Cardiac muscle cell (in vitro differentiated cells and primary cell): ENCODE results near the gene ZBTB40. TPM values are rescaled to one million over a fixed set of nuclear protein-coding genes. Genes with fewer than 3 reads are reported as not detected.

ENCODE experiments used
- DNase-seq, 2 donors: peaks; one replicate each; pipeline versions ENCODE4 v3.0.0 to v3.0.0-alpha.2; 2010 to 2017; ENCODE audit warnings: low read depth in 1 of 2, low spot score in 1 of 2
- H3K27ac ChIP-seq: fragments of 200-600 bp; sonication (generic); 2 replicates; pipeline ENCODE4 v1.5.1; 2016
- H3K27me3 ChIP-seq: fragments of 200-600 bp; sonication (generic); 2 replicates; pipeline ENCODE4 v1.6.0; 2016; ENCODE audit warnings: control low read depth
- H3K36me3 ChIP-seq: fragments of 200-600 bp; sonication (generic); 2 replicates; pipeline ENCODE4 v1.5.1; 2016; ENCODE audit warnings: control low read depth
- H3K4me1 ChIP-seq: fragments of 200-600 bp; sonication (generic); 2 replicates; pipeline ENCODE4 v1.8.1; 2017; ENCODE audit warnings: low read depth, mild to moderate bottlenecking, mixed run types
- H3K4me3 ChIP-seq: fragments of 200-600 bp; sonication (generic); 2 replicates; pipeline ENCODE4 v1.5.1; 2016; ENCODE audit warnings: mild to moderate bottlenecking
- H3K9me3 ChIP-seq: fragments of 200-600 bp; sonication (generic); 2 replicates; pipeline ENCODE4 v1.5.1; 2017; ENCODE audit warnings: low read depth, mild to moderate bottlenecking, control low read depth
- CTCF ChIP-seq: IDR thresholded peaks from 2 replicates; pipeline ENCODE4 v1.5.1; 2012; ENCODE audit warnings: low read depth, mild to moderate bottlenecking, low read length
- polyA plus RNA-seq: library from polyadenylated mRNA; unstranded; fragments of >200 nt; fragmentation: Nextera tagmentation; extraction: Ambion mirVana; gene quantifications from 2 replicates; pipeline ENCODE4 v1.2.1, GENCODE V29; 2016
- total RNA-seq: library from RNA; depleted of rRNA; stranded (reverse); fragments of >200 nt; gene quantifications from 2 replicates; pipeline ENCODE4 v1.2.3, GENCODE V29; 2016

The ZBTB40 gene
- total and polyA plus RNA-seq, 2 experiments from 2014 or later, result 8.3 to 18.1 TPM

GRCh38 chr1:22476566-22476965 lies 24.9 kb downstream of the ZBTB40 start:
- no peak overlapping the region for H3K27ac ChIP-seq
- no peak for TF ChIP-seq CTCF
- peaks cover 26% of the 10 kb centered on the region for H3K4me1 ChIP-seq
- no peaks in the 10 kb centered on the region for H3K27me3 ChIP-seq
- no peaks in the 10 kb centered on the region for H3K36me3 ChIP-seq
- no peak overlapping the region for H3K4me3 ChIP-seq
- DNase-seq, result no peak
- no peaks in the 10 kb centered on the region for H3K9me3 ChIP-seq

GRCh38 chr1:22483121-22483520 lies 31.5 kb downstream of the ZBTB40 start:
- Histone ChIP-seq H3K9me3 (no peaks in the 10 kb centered on the region), H3K4me3 (no peak overlapping the region), H3K27me3 (no peaks in the 10 kb centered on the region), H3K27ac (no peak overlapping the region), H3K36me3 (no peaks in the 10 kb centered on the region), H3K4me1 (peaks cover 23% of the 10 kb centered on the region)
- DNase-seq, result no peak
- no peak for TF ChIP-seq CTCF

GRCh38 chr1:22484706-22485345 lies 33.2 kb downstream of the ZBTB40 start:
- Histone ChIP-seq H3K36me3 (no peaks in the 10 kb centered on the region), H3K27ac (no peak overlapping the region), H3K4me3 (no peak overlapping the region), H3K27me3 (no peaks in the 10 kb centered on the region), H3K9me3 (no peaks in the 10 kb centered on the region), H3K4me1 (peaks cover 25% of the 10 kb centered on the region)
- no peak for TF ChIP-seq CTCF
- DNase-seq, result no peak

GRCh38 chr1:22485431-22485830 lies 33.8 kb downstream of the ZBTB40 start:
- no peaks in the 10 kb centered on the region for H3K36me3 ChIP-seq
- H3K27me3 ChIP-seq, result no peaks in the 10 kb centered on the region
- DNase-seq, result no peak
- TF ChIP-seq CTCF, result no peak
- H3K27ac ChIP-seq, result no peak overlapping the region
- no peak overlapping the region for H3K4me3 ChIP-seq
- peaks cover 25% of the 10 kb centered on the region for H3K4me1 ChIP-seq
- H3K9me3 ChIP-seq, result no peaks in the 10 kb centered on the region

GRCh38 chr1:22487781-22488180 lies 36.1 kb downstream of the ZBTB40 start:
- DNase-seq, result peak in 1 of 2 donors; percentile 64
- no peaks in the 10 kb centered on the region for H3K9me3 ChIP-seq
- peak overlapping the region; percentile 82 for H3K27ac ChIP-seq
- H3K4me3 ChIP-seq, result no peak overlapping the region
- H3K27me3 ChIP-seq, result no peaks in the 10 kb centered on the region
- peaks cover 28% of the 10 kb centered on the region for H3K4me1 ChIP-seq
- no peaks in the 10 kb centered on the region for H3K36me3 ChIP-seq
- no peak for TF ChIP-seq CTCF
